ENCODE measurements around the gene MIA. TPM values are rescaled to one million over a fixed set of nuclear protein-coding genes. Genes with fewer than 3 reads are reported as not detected.
"Not testable (repeated sequence)": the region's sequence is repeated elsewhere in the genome, so short reads cannot be mapped to it uniquely, and the experiment has no call there.

The MIA gene
- total and polyA plus RNA-seq, 9 of the 15 experiments (the other 6 are each of a cell fraction or from before 2014, with no cell fraction given): 0.21 TPM; not detected in 8

DNA sequence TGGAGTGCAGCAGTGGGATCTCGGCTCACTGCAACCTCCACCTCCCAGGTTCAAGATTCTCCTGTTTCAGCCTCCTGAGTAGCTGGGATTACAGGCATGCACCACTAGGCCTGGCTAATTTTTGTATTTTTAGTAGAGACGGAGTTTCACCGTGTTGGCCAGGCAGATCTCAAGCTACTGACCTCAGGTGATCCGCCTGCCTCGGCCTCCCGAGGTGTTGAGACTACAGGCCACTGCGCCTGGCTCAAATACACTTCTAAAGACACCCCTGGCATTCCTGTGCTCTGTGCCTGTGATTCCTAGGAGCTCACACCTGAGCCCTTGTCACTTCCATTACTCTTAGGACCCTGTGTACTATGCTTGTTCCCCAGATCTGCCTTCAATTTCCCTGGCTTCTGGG is 37.2 kb downstream of the MIA start:
- H2AFZ ChIP-seq (ENCODE audit: low read depth, low read length); H3K27ac ChIP-seq (ENCODE audit: extremely low read depth, low read depth, low read length); H3K9me3 ChIP-seq (replicated peaks; ENCODE audit: control insufficient read depth, insufficient read depth, low read depth, low read length); H3K4me2 ChIP-seq (ENCODE audit: insufficient read depth, low read length); H3K27me3 ChIP-seq (ENCODE audit: control insufficient read depth in 2 of 2, insufficient read depth in 2 of 2, low read length in 2 of 2); FAIRE-seq; BruUV-seq (replicated peaks); intact Hi-C loops (cut with micrococcal nuclease); H3K4me3 ChIP-seq; DNase-seq (ENCODE audit: extremely low read depth in 1 of 4, low spot score in 3 of 4); ATAC-seq; CTCF ChIA-PET (ENCODE audit: low intra/inter-chr PET ratio); H4K20me1 ChIP-seq (replicated peaks; ENCODE audit: control insufficient read depth, insufficient read depth, low read length); H3K9me1 ChIP-seq (ENCODE audit: control insufficient read depth, insufficient read depth, low read length); H3K79me2 ChIP-seq (ENCODE audit: control insufficient read depth, insufficient read depth, low read length): not testable (repeated sequence)
- in situ Hi-C loops (cut with MboI): loop anchor here (5.0 kb wide), 1 partner anchor 320 kb away; no protein-coding TSS in a partner anchor
- peaks cover 22% of the 10 kb centered on the region; the same call in 2 of the 3 replicates for H3K36me3 ChIP-seq (ENCODE audit: control insufficient read depth, insufficient read depth, low read length)
- peak overlapping the region in 1 of 2 experiments; percentile 58; a peak in 1 of 4 replicates for H3K9ac ChIP-seq (ENCODE audit: insufficient read depth in 1 of 2, low read depth in 2 of 2, low read length in 2 of 2)
- peaks cover 19 to 46% of the 10 kb centered on the region in 2 experiments; a peak in 4 of 5 replicates for H3K4me1 ChIP-seq (replicated peaks in 1 of 2; ENCODE audit: control insufficient read depth in 2 of 2, insufficient read depth in 2 of 2, low read length in 2 of 2)
- WGBS (ENCODE audit: insufficient coverage, low coverage, missing lambda C conversion rate): 76% methylated on average over 7 of the region's 7 CpGs
- POLR2A ChIA-PET: interaction anchor here (0.6 to 1.0 kb wide), 4 partner anchors 11 to 149 kb away, joined by 3 read pairs; no protein-coding TSS in a partner anchor

- CTCF ChIA-PET (ENCODE audit: low intra/inter-chr PET ratio): no interaction called here
- peaks cover 19 to 43% of the 10 kb centered on the region in 2 experiments; a peak in 4 of 5 replicates for H3K4me1 ChIP-seq (replicated peaks in 1 of 2; ENCODE audit: control insufficient read depth in 2 of 2, insufficient read depth in 2 of 2, low read length in 2 of 2)
- no peaks in the 10 kb centered on the region; the same call in 2 of the 3 replicates for H3K79me2 ChIP-seq (ENCODE audit: control insufficient read depth, insufficient read depth, low read length)
- peak overlapping the region in 1 of 2 experiments; percentile 76; a peak in 2 of 4 replicates for H3K9ac ChIP-seq (ENCODE audit: insufficient read depth in 1 of 2, low read depth in 2 of 2, low read length in 2 of 2)
- in situ Hi-C loops (cut with MboI) (loop anchor here (5.0 kb wide), 1 partner anchor 319 kb away; no protein-coding TSS in a partner anchor), intact Hi-C loops (cut with micrococcal nuclease) (no loop called here)
- ATAC-seq (no peak), FAIRE-seq (no peak), DNase-seq (ENCODE audit: extremely low read depth in 1 of 4, low spot score in 3 of 4) (peak in 1 of 4 experiments; percentile 9)
- peak; percentile 50 for TF ChIP-seq NFIC (IDR thresholded peaks at IDR 0.05)
- TF ChIP-seq POLR2G (IDR thresholded peaks at IDR 0.05; ENCODE audit: low read depth, low read length): 0 out of 2 replicates have a peak, but pooled peaks have one; percentile 43
- TF ChIP-seq CHCHD3 (CRISPR knock-in tag; IDR thresholded peaks at IDR 0.05): no peak
- no peaks in the 10 kb centered on the region for H3K27me3 ChIP-seq (ENCODE audit: control insufficient read depth in 2 of 2, insufficient read depth in 2 of 2, low read length in 2 of 2)
- H3K36me3 ChIP-seq (ENCODE audit: control insufficient read depth, insufficient read depth, low read length): peaks cover 15% of the 10 kb centered on the region; the same call in 2 of the 3 replicates
- POLR2A ChIA-PET: interaction anchor here (0.6 kb wide), 1 partner anchor 150 kb away, joined by 3 read pairs; no protein-coding TSS in a partner anchor
- H3K4me3 ChIP-seq: no peak overlapping the region
- 43% methylated on average over 2 of the region's 4 CpGs for WGBS (ENCODE audit: insufficient coverage, low coverage, missing lambda C conversion rate)
- H3K4me2 ChIP-seq (ENCODE audit: insufficient read depth, low read length): no peak overlapping the region
- H3K9me1 ChIP-seq (ENCODE audit: control insufficient read depth, insufficient read depth, low read length): no peaks in the 10 kb centered on the region
- H2AFZ ChIP-seq (ENCODE audit: low read depth, low read length): no peak overlapping the region
- no peaks in the 10 kb centered on the region for H3K9me3 ChIP-seq (replicated peaks; ENCODE audit: control insufficient read depth, insufficient read depth, low read depth, low read length)
- BruUV-seq (replicated peaks): no TSS peak
- H3K27ac ChIP-seq (ENCODE audit: extremely low read depth, low read depth, low read length): no peak overlapping the region
- no peaks in the 10 kb centered on the region for H4K20me1 ChIP-seq (replicated peaks; ENCODE audit: control insufficient read depth, insufficient read depth, low read length)
Observed at GRCh38 chr19:40813182-40813581, 37.9 kb downstream of the MIA start.

All from K562 (cell line).